Measurements from ENCODE around the gene PGLYRP1.
A peak's percentile ranks its signal among the peaks of the same experiment; 100 is the strongest.

PGLYRP1 gene

DNA sequence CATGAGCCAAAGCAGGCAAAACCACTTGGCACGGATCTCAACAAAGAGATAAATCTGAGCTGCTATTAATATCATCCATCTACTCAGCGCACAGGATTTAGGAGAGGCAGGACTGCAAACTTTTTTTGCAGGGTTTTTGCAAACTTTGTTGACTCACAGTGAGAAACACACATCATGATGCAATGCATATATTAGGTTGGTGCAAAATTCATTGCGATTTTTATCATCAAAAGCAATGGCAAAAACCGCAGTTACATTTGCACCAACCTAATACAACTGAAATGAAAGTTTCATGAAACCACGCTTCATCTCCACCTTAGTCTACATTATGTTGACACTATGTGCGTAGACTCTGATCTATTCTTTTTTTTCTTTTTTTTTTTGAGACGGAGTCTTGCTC, 44.7 kb downstream of the PGLYRP1 start (continued):
- TF ChIP-seq, protein P1, sequence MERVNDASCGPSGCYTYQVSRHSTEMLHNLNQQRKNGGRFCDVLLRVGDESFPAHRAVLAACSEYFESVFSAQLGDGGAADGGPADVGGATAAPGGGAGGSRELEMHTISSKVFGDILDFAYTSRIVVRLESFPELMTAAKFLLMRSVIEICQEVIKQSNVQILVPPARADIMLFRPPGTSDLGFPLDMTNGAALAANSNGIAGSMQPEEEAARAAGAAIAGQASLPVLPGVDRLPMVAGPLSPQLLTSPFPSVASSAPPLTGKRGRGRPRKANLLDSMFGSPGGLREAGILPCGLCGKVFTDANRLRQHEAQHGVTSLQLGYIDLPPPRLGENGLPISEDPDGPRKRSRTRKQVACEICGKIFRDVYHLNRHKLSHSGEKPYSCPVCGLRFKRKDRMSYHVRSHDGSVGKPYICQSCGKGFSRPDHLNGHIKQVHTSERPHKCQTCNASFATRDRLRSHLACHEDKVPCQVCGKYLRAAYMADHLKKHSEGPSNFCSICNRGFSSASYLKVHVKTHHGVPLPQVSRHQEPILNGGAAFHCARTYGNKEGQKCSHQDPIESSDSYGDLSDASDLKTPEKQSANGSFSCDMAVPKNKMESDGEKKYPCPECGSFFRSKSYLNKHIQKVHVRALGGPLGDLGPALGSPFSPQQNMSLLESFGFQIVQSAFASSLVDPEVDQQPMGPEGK (tag by site-specific recombination; IDR thresholded peaks at IDR 0.05), result no peak
- TF ChIP-seq ZNF600 (tag by site-specific recombination; IDR thresholded peaks at IDR 0.05) (no peak), SETDB1 (IDR thresholded peaks at IDR 0.05; ENCODE audit: insufficient read length, low read length) (no peak), ZNF768 (tag by site-specific recombination; IDR thresholded peaks at IDR 0.05) (no peak), ZNF629 (tag by site-specific recombination; IDR thresholded peaks at IDR 0.05) (no peak), ZNF354C (tag by site-specific recombination; IDR thresholded peaks at IDR 0.05; ENCODE audit: borderline replicate concordance, low read depth) (no peak), ZNF558 (tag by site-specific recombination; IDR thresholded peaks at IDR 0.05) (no peak)

DNA sequence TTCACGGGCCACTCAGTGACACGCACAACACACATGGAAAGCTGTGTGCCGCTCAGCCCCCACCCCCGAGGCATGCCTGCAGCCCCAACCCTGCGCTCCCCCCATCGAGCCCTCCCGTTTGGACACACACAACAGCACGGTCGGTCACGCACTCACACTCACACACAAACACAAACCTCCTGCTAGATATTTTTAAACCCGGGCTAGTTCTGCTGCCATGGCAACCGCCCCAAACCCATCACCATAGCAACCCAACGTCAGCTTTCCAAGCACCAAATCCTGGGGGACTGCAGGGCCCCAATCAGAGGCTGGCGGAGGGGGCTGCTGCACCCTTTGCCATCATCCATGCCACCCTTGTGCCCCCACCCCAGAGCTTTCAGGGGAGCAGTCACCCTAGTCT, 46.7 kb downstream of the PGLYRP1 start:
- ChIA-PET CTCF (no interaction called here), POLR2A (interaction anchor here (1.2 kb wide), 1 partner anchor 19 kb away, joined by 3 read pairs; the partner anchor contains the start of gene CCDC61)
- Histone ChIP-seq H3K4me1 (ENCODE audit: control insufficient read depth, insufficient read depth, low read length) (no peaks in the 10 kb centered on the region), H3K27ac (ENCODE audit: extremely low read depth, low read depth, low read length) (no peak overlapping the region), H3K36me3 (ENCODE audit: control insufficient read depth in 2 of 2, insufficient read depth in 1 of 2, low read length in 2 of 2) (no peaks in the 10 kb centered on the region), H3K9me3 (ENCODE audit: control insufficient read depth, insufficient read depth, low read depth, low read length) (no peaks in the 10 kb centered on the region), H3K4me3 (ENCODE audit: low read depth, low read length) (no peak overlapping the region)
- no peak for TF ChIP-seq ZNF843 (tag by site-specific recombination; IDR thresholded peaks at IDR 0.05)
- TF ChIP-seq MYNN (tag by site-specific recombination; IDR thresholded peaks at IDR 0.05; ENCODE audit: borderline replicate concordance), result peak; percentile 77

GRCh38 chr19:45975306-45976070, 47.4 kb downstream of the PGLYRP1 start:
- ChIA-PET CTCF (no interaction called here), POLR2A (interaction anchor here (0.6 kb wide), 2 partner anchors 89 to 345 kb away, joined by 3 to 5 read pairs; partner anchors contain the start of gene IRF2BP1)
- Histone ChIP-seq H3K9me3 (ENCODE audit: control insufficient read depth, insufficient read depth, low read depth, low read length) (no peaks in the 10 kb centered on the region), H3K27ac (ENCODE audit: extremely low read depth, low read depth, low read length) (no peak overlapping the region), H3K4me3 (ENCODE audit: low read depth, low read length) (no peak overlapping the region), H3K36me3 (ENCODE audit: control insufficient read depth in 2 of 2, insufficient read depth in 1 of 2, low read length in 2 of 2) (no peaks in the 10 kb centered on the region), H3K4me1 (ENCODE audit: control insufficient read depth, insufficient read depth, low read length) (no peaks in the 10 kb centered on the region)
- TF ChIP-seq ZFP3 (tag by site-specific recombination; IDR thresholded peaks at IDR 0.05; ENCODE audit: low read depth), result no peak
- peak; percentile 17; the same call in 1 of the 2 replicates for TF ChIP-seq ZNF398 (tag by site-specific recombination; IDR thresholded peaks at IDR 0.05)

GRCh38 chr19:45973553-45974338, 49.1 kb downstream of the PGLYRP1 start, which contains the start of gene NOVA2:
NOVA2 (minus strand) TSS chr19:45973865; CDS start chr19:45973351, 514 bp downstream.
- ChIA-PET POLR2A (interaction anchor here (0.8 to 1.5 kb wide), 4 partner anchors 21 to 440 kb away, joined by 3 to 7 read pairs (median 4); partner anchors contain the start of genes CCDC61 and CCDC8), CTCF (interaction anchor here (0.5 to 0.9 kb wide), 3 partner anchors 36 to 422 kb away, joined by 3 to 4 read pairs (median 3); no protein-coding TSS in a partner anchor)
- H3K9me3 ChIP-seq (ENCODE audit: control insufficient read depth, insufficient read depth, low read depth, low read length), result no peaks in the 10 kb centered on the region
- H3K36me3 ChIP-seq (ENCODE audit: control insufficient read depth in 2 of 2, insufficient read depth in 1 of 2, low read length in 2 of 2), result no peaks in the 10 kb centered on the region
- H3K27ac ChIP-seq (ENCODE audit: extremely low read depth, low read depth, low read length), result no peak within 1 kb of the TSS
- no peaks in the 10 kb centered on the region for H3K4me1 ChIP-seq (ENCODE audit: control insufficient read depth, insufficient read depth, low read length)
- peak within 1 kb of the TSS; percentile 49 for H3K4me3 ChIP-seq (ENCODE audit: low read depth, low read length)
- TF ChIP-seq GLIS1 (tag by site-specific recombination; IDR thresholded peaks at IDR 0.05), result peak; percentile 38; the same call in 1 of the 2 replicates
- no peak for TF ChIP-seq ZNF529 (tag by site-specific recombination; IDR thresholded peaks at IDR 0.05; ENCODE audit: insufficient replicate concordance)
- TF ChIP-seq ZBTB44 (tag by site-specific recombination; IDR thresholded peaks at IDR 0.05), result no peak
- TF ChIP-seq, protein P2, sequence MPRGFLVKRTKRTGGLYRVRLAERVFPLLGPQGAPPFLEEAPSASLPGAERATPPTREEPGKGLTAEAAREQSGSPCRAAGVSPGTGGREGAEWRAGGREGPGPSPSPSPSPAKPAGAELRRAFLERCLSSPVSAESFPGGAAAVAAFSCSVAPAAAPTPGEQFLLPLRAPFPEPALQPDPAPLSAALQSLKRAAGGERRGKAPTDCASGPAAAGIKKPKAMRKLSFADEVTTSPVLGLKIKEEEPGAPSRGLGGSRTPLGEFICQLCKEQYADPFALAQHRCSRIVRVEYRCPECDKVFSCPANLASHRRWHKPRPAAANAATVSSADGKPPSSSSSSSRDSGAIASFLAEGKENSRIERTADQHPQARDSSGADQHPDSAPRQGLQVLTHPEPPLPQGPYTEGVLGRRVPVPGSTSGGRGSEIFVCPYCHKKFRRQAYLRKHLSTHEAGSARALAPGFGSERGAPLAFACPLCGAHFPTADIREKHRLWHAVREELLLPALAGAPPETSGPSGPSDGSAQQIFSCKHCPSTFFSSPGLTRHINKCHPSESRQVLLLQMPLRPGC (tag by site-specific recombination; IDR thresholded peaks at IDR 0.05), result no peak
- TF ChIP-seq ZFHX2 (tag by site-specific recombination; conservative IDR thresholded peaks at IDR 0.05), result peak; percentile 72
- TF ChIP-seq SP3 (tag by site-specific recombination; IDR thresholded peaks at IDR 0.05), result peak; percentile 62
- peak; percentile 62 for TF ChIP-seq ZNF335 (tag by site-specific recombination; conservative IDR thresholded peaks at IDR 0.05)
- peak; percentile 99 for TF ChIP-seq ZNF664 (tag by site-specific recombination; IDR thresholded peaks at IDR 0.05)
- TF ChIP-seq KLF9 (tag by site-specific recombination; IDR thresholded peaks at IDR 0.05; ENCODE audit: low read depth), result peak; percentile 90

Measured in HEK293 (cell line).